NCI-H774 (cell line): Measurements from ENCODE around the gene RUBCN.
"Not testable (repeated sequence)": the region's sequence is repeated elsewhere in the genome, so short reads cannot be mapped to it uniquely, and the experiment has no call there.

Experiments
- DNase-seq: peaks from one replicate; lab custom pipeline; 2025; lab: John Stamatoyannopoulos, UW

Gene RUBCN

GRCh38 chr3:197657541-197658292 is 79.0 kb downstream of the RUBCN start:
- not testable (repeated sequence) for DNase-seq

- not testable (repeated sequence) for DNase-seq
Measured at GRCh38 chr3:197656960-197657359, 79.7 kb downstream of the RUBCN start.

GRCh38 chr3:197656129-197656528 is 80.6 kb downstream of the RUBCN start:
- DNase-seq: not testable (repeated sequence)

GRCh38 chr3:197654998-197655330 is 81.7 kb downstream of the RUBCN start:
- not testable (repeated sequence) for DNase-seq

GRCh38 chr3:197654090-197654997 is 82.4 kb downstream of the RUBCN start:
- DNase-seq: not testable (repeated sequence)

- not testable (repeated sequence) for DNase-seq
Measured at GRCh38 chr3:197652860-197653259, 83.8 kb downstream of the RUBCN start.

GRCh38 chr3:197647649-197648048 is 89.1 kb downstream of the RUBCN start:
- DNase-seq: not testable (repeated sequence)

- DNase-seq: not testable (repeated sequence)
Measured at GRCh38 chr3:197647191-197647590, 89.5 kb downstream of the RUBCN start.

GRCh38 chr3:197646294-197646693 is 90.4 kb downstream of the RUBCN start:
- DNase-seq: not testable (repeated sequence)

- not testable (repeated sequence) for DNase-seq
Measured at GRCh38 chr3:197637556-197637955, 99.1 kb downstream of the RUBCN start.

- not testable (repeated sequence) for DNase-seq
Measured at GRCh38 chr3:197631989-197632388, 104.7 kb downstream of the RUBCN start.

- not testable (repeated sequence) for DNase-seq
Measured at GRCh38 chr3:197630766-197631165, 105.9 kb downstream of the RUBCN start.

GRCh38 chr3:197629286-197629685 is 107.4 kb downstream of the RUBCN start:
- not testable (repeated sequence) for DNase-seq

GRCh38 chr3:197627772-197628523 is 108.8 kb downstream of the RUBCN start:
- not testable (repeated sequence) for DNase-seq

- not testable (repeated sequence) for DNase-seq
Measured at GRCh38 chr3:197627158-197627771, 109.4 kb downstream of the RUBCN start.

GRCh38 chr3:197626404-197627157 is 110.1 kb downstream of the RUBCN start:
- DNase-seq: not testable (repeated sequence)

GRCh38 chr3:197621478-197621877 is 115.2 kb downstream of the RUBCN start:
- not testable (repeated sequence) for DNase-seq
